GM21447 (cell line): ENCODE measurements around the gene KCNAB2.

Experiments
- ATAC-seq: cut with Tn5 transposase; IDR thresholded peaks from one replicate; pipeline ENCODE4 v1.9.1; 2021; ENCODE audit not compliant: unreplicated experiment

Gene KCNAB2

DNA sequence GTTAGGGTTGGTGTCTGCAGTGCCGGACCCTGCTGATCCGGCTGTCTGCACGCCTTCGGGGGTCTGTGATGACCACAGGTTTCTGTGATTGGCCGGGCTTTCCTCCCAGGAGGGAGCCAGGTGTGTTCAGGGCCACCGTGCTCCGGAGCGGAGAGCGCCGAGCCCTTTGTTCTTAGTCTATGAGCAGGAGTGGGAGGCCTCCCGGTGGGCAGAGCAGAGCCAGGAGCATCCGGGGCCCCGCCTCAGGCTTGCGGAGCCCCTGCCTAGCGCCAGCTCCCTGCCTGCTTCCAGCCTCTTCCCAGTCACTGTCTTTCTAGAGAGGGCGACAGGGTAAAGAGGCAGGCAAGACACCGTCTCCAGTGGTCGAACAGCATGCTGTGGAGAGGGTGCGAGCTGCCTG is 31.8 kb downstream of the KCNAB2 start:
- ATAC-seq: no peak

- no peak for ATAC-seq
Measured at GRCh38 chr1:6077919-6078318, 32.2 kb downstream of the KCNAB2 start.

- no peak for ATAC-seq
Measured at GRCh38 chr1:6080469-6080868, 34.8 kb downstream of the KCNAB2 start.

DNA sequence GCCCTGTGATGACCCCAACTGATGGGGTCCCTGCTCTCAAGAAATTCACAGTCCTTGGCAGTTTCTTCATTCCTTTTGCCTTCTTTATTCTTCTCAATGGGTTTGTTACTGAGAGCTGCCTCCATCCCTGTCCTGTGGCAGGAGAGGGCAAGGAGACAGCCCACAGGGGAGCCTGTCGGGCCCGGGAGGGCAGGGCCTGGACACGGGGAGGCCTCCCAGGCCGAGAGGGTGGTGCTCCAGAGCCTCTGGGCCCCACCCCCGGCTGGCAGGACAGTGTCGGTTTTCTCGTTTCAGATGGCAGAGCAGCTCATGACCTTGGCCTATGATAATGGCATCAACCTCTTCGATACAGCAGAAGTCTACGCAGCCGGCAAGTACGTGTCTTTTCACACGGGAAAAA is 36.2 kb downstream of the KCNAB2 start:
- ATAC-seq: no peak

- no peak for ATAC-seq
Measured at GRCh38 chr1:6082430-6082971, 36.8 kb downstream of the KCNAB2 start.

GRCh38 chr1:6083385-6083784 is 37.7 kb downstream of the KCNAB2 start:
- no peak for ATAC-seq

- ATAC-seq: no peak
Measured at GRCh38 chr1:6083801-6084446, 38.2 kb downstream of the KCNAB2 start.

DNA sequence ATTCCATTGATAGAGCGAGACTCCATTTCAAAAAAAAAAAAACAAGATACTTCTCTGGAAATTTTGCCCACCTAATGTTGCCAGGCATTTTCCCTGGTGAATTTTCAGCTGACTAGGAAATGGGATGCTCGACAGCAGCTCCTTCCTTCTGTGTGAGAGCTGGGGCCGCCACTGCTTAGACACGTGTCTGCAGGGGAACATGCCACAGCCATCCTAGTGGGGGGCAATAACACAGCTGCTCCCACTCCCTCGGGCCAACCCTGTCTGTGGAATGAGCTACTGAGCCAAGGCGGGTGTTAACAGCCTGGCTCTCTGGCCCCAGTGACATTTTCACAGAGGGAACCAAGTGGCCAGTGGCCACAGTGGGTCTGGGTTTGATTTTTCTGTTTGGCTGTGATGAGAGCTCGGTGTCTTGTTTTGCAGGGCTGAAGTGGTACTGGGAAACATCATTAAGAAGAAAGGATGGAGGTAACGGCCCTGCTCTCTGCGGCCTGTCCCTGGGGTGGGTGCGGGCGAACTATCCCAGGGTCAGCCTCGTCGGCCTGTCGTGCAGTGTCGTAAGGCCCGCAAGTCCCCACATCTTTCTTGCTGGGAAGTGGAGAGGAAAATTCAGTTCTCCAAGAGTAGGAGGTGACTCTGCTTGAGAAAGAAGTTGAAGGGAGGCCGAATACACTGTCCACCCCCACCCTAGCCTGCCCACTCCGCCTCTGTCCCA is 39.2 kb downstream of the KCNAB2 start:
- ATAC-seq: no peak

DNA sequence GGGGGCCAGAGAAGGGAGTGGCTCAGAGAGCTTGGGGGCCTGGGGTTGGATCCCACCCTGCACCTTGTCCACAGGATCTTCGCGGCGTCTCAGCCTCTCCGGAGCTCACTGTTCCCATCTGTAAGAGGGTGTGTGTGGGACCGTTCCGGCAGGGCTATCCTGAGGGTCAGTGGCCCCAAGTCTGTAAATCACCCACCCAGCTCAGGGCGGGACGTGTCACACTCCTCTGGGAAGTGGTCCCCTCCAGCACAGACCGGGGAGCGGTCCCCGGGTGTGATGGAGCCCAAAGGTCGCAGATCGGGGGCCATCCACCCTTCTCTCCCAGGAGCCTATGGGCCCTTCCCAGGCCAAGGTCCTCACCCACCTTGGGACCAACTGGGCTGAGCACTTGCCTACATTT is 40.0 kb downstream of the KCNAB2 start:
- ATAC-seq: no peak

DNA sequence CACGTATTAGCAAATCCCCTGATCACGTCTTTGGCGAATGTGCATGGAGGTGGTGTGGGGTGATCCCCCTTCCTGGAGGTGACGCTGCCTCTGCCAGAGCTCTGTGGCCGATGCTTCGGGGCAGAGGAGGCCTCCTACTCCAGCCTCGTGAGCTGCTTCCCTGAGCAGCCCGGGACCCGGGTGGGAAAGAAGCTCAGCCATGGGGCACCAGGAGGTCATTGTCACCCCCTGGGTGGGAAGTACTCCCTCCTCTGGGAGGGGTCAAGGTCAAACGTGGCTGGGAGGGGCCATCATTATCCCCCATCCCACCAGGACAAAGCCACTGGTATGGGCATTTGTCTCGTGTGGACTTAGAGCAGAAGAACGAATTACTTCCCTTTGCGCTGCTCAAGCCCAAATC is 40.7 kb downstream of the KCNAB2 start:
- no peak for ATAC-seq

GRCh38 chr1:6086762-6087376 is 41.2 kb downstream of the KCNAB2 start:
- ATAC-seq: no peak

DNA sequence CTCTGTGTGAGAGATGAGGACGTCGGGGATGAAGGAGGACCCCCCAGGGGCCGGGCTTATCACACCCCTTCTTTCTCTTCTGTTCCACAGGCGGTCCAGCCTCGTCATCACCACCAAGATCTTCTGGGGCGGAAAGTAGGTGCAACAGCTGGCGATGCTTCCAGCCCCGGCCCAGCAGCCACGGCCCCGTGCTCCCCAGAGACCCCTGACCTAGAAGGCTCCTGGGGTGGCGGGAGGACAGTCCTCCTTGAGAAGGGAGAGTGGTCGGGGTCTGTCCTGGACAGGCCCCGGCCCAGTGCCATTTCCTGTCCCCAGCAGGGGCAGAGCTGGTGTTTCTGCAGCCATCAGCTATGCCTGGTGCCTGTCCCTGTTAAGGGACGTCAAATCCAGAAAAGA is 41.7 kb downstream of the KCNAB2 start:
- no peak for ATAC-seq

DNA sequence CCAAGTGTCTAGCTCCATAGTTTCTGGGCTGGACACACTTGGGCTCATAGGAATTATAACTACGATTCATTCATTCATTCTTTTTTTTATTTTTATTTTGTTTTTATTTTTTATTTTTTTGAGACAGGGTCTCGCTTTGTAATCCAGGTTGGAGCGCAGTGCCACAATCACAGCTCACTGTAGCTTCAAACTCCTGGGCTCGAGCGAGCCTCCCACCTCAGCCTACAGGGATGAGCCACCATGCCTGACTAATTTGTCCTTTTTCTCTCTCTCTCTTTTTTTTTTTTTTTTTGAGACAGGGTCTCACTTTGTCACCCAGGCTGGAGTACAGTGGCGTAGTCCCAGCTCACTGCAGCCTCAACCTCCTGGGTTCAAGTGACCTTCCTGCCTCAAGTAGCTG is 42.3 kb downstream of the KCNAB2 start:
- no peak for ATAC-seq

GRCh38 chr1:6088956-6089355 is 43.3 kb downstream of the KCNAB2 start:
- ATAC-seq: no peak

GRCh38 chr1:6090288-6090687 is 44.6 kb downstream of the KCNAB2 start:
- ATAC-seq: no peak

DNA sequence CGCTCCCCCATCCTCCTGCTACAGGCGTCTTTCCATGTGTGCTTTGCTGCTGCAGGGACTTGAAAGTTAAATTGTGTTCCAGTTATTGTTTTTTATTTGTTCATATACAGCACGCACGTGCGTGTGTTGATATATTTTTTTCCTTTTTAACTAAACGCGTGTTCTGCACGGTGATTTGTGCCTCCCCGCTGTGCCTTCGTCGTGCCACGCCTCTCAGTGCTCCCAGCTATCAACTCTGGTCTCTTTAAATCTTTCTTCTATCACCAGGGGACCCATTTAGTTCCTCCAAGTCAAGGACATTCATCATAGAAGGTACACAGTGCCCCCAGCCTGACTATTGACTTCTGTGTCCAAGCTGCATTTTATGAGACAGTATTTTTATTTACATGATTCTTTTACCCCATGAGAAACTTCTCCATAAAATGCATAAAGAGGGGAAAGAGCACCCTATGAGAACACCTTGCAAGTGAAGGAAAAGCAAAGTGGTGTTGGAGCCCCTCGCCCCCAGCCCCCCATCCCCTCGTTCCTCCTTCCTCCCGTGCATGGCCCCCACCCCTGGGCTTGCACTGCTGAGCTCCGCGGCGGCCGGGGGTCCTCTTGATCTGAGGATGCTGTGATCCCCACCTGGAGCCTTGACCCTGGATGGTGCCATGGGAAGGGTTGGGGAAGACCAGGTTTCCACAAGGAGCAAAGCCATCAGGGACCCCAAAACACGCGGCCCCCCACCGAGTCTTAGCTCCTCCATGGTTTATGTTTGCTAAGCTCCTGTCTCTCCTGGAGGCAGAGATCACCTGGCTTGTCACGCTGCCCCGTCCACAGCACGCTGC is 45.5 kb downstream of the KCNAB2 start:
- no peak for ATAC-seq

DNA sequence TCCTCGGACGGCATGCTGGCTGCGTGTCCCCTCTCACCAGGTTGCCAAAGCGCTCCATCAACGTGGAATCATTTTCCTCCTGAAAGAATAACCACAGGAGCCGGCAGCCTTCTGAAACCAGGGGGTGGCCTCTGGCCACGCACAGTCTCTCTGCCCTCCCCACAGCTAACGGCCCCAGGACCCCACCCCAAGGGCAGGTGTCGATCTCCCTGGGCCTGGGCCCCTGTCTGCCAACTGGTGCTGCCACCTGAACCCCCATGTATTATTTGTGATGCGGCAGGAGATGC is 46.1 kb downstream of the KCNAB2 start:
- ATAC-seq: no peak

DNA sequence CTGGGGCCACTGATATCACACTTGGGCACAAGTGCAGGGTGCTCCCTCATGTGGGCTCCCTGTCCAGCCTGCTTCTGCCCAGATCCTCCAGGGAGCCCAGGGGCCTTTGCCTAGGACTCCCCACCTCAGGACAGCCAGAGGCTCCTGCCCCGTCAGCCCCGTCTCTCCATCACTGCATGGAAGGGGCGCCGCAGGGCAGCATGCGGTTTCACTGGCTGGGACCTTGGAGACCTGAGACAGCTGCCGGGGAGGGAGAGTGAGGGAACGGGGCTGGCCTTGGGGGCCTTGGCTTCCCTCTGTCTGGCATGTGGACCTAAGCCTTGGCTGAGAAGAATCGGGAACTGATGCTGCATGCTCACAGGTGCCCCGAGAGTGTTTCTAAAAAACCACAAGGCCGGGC is 46.5 kb downstream of the KCNAB2 start:
- ATAC-seq: no peak

GRCh38 chr1:6093071-6093470 is 47.4 kb downstream of the KCNAB2 start:
- no peak for ATAC-seq

DNA sequence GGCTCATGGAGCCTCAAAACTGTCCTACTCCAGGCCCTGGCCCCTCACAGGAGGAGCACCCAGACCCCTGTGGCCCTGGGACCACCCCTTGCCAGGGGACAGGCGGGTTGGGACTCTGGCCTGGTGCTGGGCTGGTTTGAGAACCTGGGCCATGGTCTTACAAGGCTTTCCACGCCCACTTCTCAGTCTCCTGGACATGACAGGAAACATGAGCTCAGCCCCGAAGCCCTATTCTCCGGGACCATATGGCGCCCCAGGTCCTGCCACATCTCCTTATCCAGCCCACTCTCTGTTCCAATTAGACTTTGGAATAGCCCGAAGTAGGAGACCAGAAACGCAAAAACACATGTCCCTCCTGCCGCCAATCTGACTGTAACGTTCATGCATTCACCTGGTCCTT is 47.9 kb downstream of the KCNAB2 start:
- no peak for ATAC-seq

DNA sequence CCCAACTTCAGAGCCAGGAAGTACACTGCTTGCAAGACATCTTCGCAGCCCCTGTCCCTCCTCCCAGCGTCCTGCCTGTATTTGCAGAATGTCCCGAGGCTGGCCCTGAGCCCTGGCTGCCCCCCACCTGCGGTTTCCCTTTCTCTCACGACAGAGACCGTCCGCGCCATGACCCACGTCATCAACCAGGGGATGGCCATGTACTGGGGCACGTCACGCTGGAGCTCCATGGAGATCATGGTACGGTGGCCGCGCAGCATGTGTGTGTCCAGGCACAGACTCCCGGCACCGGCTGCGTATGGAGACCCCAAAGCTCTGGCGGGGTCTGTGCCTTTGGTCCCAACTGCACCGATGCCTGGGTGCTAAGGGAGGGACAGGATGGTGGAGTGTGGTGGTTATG is 48.6 kb downstream of the KCNAB2 start:
- no peak for ATAC-seq
